ENCODE results near the gene APOO. TPM values are rescaled to one million over a fixed set of nuclear protein-coding genes. Genes with fewer than 3 reads are reported as not detected.

Gene APOO
- total and polyA plus RNA-seq, 4 experiments from 2014 or later = 5.1 to 18.9 (median 13.1) TPM

DNA sequence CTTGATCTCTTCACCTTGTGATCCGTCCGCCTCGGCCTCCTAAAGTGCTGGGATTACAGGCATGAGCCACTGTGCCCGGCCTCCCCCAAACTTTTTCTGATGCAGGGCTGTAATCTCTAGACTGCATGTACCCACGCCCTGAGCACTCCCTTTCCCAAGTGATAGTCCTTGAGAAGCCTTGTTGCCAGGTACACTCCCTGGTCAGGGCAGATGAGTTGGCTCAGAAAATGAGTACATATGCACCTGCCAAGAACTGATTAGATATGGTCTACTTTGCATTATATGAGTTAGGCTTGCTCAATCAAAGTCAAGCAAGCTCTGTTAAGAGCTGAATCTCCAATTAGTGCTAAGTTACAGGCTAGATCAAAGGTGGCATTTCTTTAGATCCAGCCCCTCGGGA, 20.3 kb downstream of the APOO start:
- ChIA-PET POLR2A (ENCODE audit: partially characterized antibody) (no interaction called here), CTCF (ENCODE audit: partially characterized antibody) (no interaction called here)
- Histone ChIP-seq H3K9me3 (ENCODE audit: control insufficient read depth in 1 of 2, low read length in 2 of 2) (no peaks in the 10 kb centered on the region), H3K27me3 (ENCODE audit: insufficient read depth, low read length) (no peaks in the 10 kb centered on the region), H3K27ac (ENCODE audit: low read depth, low read length) (no peak overlapping the region), H3K36me3 (ENCODE audit: insufficient read depth, low read length) (no peaks in the 10 kb centered on the region), H3K4me3 (ENCODE audit: low read length in 2 of 2) (no peak overlapping the region), H3K4me1 (ENCODE audit: insufficient read depth, low read length) (no peaks in the 10 kb centered on the region)
- H3K4me3 Mint-ChIP-seq = no peak overlapping the region
- intact Hi-C loops (cut with micrococcal nuclease) = no loop called here
- H3K27ac Mint-ChIP-seq = no peak overlapping the region
- no peaks in the 10 kb centered on the region for H3K9me3 Mint-ChIP-seq
- no peak for DNase-seq
- no peaks in the 10 kb centered on the region for H3K27me3 Mint-ChIP-seq
- no peaks in the 10 kb centered on the region for H3K36me3 Mint-ChIP-seq
- peaks cover 0 to 3% (median under 1%) of the 10 kb centered on the region in 4 donors for H3K4me1 Mint-ChIP-seq

DNA sequence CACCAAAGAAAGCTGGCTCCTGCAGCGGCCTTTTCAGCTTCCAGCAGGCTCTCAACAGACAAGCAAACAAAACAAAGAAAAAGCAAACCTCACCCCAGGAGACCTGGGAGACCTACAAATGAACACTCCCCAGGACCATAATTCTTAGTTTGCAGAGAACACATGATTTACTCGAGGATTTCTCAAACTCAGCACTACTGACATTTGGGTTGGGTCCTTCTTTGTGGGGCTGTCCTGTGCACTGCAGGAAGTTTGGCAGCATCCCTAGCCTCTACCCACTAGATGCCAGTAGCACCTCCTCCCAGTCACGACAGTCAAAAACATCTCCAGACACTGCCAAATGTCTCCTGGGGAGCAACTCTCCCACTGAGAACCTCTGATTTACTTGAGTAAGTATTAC, 21.9 kb downstream of the APOO start:
- H3K4me3 Mint-ChIP-seq = no peak overlapping the region
- H3K36me3 Mint-ChIP-seq = no peaks in the 10 kb centered on the region
- H3K4me1 Mint-ChIP-seq = peaks cover 0 to 3% (median under 1%) of the 10 kb centered on the region in 4 donors
- Histone ChIP-seq H3K9me3 (ENCODE audit: control insufficient read depth in 1 of 2, low read length in 2 of 2) (no peaks in the 10 kb centered on the region), H3K36me3 (ENCODE audit: insufficient read depth, low read length) (no peaks in the 10 kb centered on the region), H3K27ac (ENCODE audit: low read depth, low read length) (no peak overlapping the region), H3K27me3 (ENCODE audit: insufficient read depth, low read length) (no peaks in the 10 kb centered on the region), H3K4me1 (ENCODE audit: insufficient read depth, low read length) (no peaks in the 10 kb centered on the region), H3K4me3 (ENCODE audit: low read length in 2 of 2) (no peak overlapping the region)
- ChIA-PET CTCF (ENCODE audit: partially characterized antibody) (no interaction called here), POLR2A (ENCODE audit: partially characterized antibody) (no interaction called here)
- no peak overlapping the region for H3K27ac Mint-ChIP-seq
- H3K9me3 Mint-ChIP-seq = no peaks in the 10 kb centered on the region
- intact Hi-C loops (cut with micrococcal nuclease) = no loop called here
- no peak for DNase-seq
- H3K27me3 Mint-ChIP-seq = no peaks in the 10 kb centered on the region

DNA sequence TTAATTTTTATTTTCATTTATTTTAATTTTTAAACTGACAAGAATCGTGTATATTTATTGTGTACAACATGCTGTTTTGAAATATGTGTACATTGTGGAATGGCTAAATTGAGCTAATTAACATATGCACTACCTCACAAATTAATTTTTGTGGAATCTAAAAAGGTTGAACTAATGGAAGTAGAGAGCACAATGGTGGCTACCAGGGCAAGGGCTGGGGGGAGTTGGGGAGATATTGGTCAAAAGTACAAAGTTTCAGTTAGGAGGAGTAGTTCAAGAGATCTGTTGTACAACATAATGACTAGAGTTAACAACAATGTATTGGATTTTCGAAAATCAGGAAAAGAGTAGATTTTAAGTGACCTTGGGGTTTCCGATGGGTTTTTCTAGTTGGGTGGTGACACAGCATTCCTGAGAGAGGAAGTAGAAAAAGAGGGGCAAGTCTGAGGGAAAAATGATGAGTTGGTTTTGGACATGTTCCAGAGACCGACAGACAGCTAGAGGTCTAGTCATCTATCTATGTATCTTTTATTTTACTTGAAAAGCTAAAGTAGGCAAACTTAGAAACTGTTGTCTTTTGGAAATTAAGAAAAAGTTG, 23.2 kb downstream of the APOO start:
- Mint-ChIP-seq H3K27ac (no peak overlapping the region), H3K4me1 (peaks cover 0 to 3% (median under 1%) of the 10 kb centered on the region in 4 donors), H3K9me3 (no peaks in the 10 kb centered on the region), H3K27me3 (no peaks in the 10 kb centered on the region), H3K36me3 (no peaks in the 10 kb centered on the region), H3K4me3 (no peak overlapping the region)
- H3K27ac ChIP-seq (ENCODE audit: low read depth, low read length) = no peak overlapping the region
- H3K9me3 ChIP-seq (ENCODE audit: control insufficient read depth in 1 of 2, low read length in 2 of 2) = no peaks in the 10 kb centered on the region
- ChIA-PET CTCF (ENCODE audit: partially characterized antibody) (interaction anchor here (1.2 kb wide), 1 partner anchor 17 kb away, joined by 5 read pairs; no protein-coding TSS in a partner anchor), POLR2A (ENCODE audit: partially characterized antibody) (no interaction called here)
- intact Hi-C loops (cut with micrococcal nuclease) = no loop called here
- H3K4me3 ChIP-seq (ENCODE audit: low read length in 2 of 2) = no peak overlapping the region
- H3K4me1 ChIP-seq (ENCODE audit: insufficient read depth, low read length) = no peaks in the 10 kb centered on the region
- H3K36me3 ChIP-seq (ENCODE audit: insufficient read depth, low read length) = no peaks in the 10 kb centered on the region
- DNase-seq = no peak
- no peaks in the 10 kb centered on the region for H3K27me3 ChIP-seq (ENCODE audit: insufficient read depth, low read length)

DNA sequence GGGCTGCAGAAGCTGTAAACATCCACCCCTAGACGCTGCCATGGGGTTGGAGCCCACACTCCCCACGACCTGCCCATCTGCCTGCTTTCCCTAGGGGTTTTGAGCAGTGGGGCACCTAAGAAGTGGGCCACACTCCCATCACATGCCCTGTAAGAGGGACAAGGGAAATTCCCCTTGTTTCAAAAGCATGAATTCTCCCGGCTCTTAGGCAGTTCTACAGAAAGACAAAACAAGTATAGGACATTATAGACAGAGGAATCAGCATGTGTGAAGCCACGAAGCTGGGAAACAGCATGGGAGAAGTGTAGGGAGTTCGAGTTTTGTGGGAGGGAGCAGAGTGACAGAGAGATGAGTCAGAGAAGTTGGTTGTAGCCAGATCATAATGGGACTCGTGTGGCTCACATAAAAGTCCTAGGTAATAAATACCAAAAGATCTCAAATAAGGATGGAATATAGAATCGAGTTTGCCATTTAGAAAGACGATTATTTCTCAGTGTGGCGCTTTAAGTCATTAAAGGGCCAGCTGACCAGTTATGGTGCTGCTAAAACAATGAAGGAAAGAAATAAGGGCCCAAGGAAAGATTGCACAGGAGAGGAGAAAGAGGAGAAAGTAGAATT, 23.9 kb downstream of the APOO start:
- POLR2A ChIA-PET (ENCODE audit: partially characterized antibody) = no interaction called here

DNA sequence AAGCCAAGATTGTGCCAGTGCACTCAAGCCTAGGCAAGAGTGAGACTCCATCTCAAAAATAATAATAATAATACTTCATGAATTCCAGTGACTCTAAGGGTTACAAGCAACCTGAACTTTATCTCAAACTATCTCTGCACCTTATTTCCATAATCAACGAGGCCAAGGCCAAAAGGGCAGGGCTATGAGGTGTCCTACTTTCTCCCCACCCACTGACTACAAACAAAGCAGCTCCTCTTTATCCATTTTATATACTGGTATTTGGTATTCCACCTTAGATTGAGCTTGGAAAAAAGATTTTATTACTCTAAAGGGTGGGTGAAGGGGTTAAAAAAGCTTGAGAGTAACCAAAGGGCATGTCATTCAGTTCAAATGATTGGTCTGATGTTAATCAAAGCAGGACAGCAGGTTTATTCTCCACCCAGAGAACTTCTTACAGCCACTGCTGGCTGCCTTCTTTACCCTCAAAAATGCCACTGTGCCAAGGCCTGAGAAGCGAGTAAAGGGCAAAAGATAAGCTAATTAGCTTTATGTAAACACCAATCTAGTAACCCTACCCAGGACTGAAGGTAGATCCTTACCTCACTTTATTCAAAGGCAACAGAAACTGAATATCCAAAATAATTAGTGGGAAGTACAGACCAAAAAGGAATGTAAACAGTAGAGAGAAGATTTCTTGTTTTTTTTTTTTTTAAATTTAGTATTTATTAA, 28.2 kb downstream of the APOO start:
- Mint-ChIP-seq H3K36me3 (no peaks in the 10 kb centered on the region), H3K4me1 (peaks cover 0 to 3% (median under 1%) of the 10 kb centered on the region in 4 donors), H3K9me3 (no peaks in the 10 kb centered on the region), H3K27me3 (no peaks in the 10 kb centered on the region), H3K27ac (no peak overlapping the region), H3K4me3 (no peak overlapping the region)
- intact Hi-C loops (cut with micrococcal nuclease) = no loop called here
- no peaks in the 10 kb centered on the region for H3K4me1 ChIP-seq (ENCODE audit: insufficient read depth, low read length)
- DNase-seq = no peak
- no peak overlapping the region for H3K27ac ChIP-seq (ENCODE audit: low read depth, low read length)
- ChIA-PET CTCF (ENCODE audit: partially characterized antibody) (no interaction called here), POLR2A (ENCODE audit: partially characterized antibody) (no interaction called here)
- no peaks in the 10 kb centered on the region for H3K27me3 ChIP-seq (ENCODE audit: insufficient read depth, low read length)
- no peaks in the 10 kb centered on the region for H3K36me3 ChIP-seq (ENCODE audit: insufficient read depth, low read length)
- no peak overlapping the region for H3K4me3 ChIP-seq (ENCODE audit: low read length in 2 of 2)
- H3K9me3 ChIP-seq (ENCODE audit: control insufficient read depth in 1 of 2, low read length in 2 of 2) = no peaks in the 10 kb centered on the region

More for the DNA sequence above, 23.9 kb downstream of the APOO start:
- H3K36me3 Mint-ChIP-seq = no peaks in the 10 kb centered on the region
- peaks cover 0 to 3% (median under 1%) of the 10 kb centered on the region in 4 donors for H3K4me1 Mint-ChIP-seq
- H3K27ac Mint-ChIP-seq = peak overlapping the region in 2 of 7 donors; percentile 12 to 56
- H3K27me3 Mint-ChIP-seq = no peaks in the 10 kb centered on the region
- H3K27ac ChIP-seq (ENCODE audit: low read depth, low read length) = no peak overlapping the region
- H3K4me3 ChIP-seq (ENCODE audit: low read length in 2 of 2) = no peak overlapping the region
- no peak overlapping the region for H3K4me3 Mint-ChIP-seq
- no peaks in the 10 kb centered on the region for H3K9me3 Mint-ChIP-seq
- intact Hi-C loops (cut with micrococcal nuclease) = no loop called here
- no peaks in the 10 kb centered on the region for H3K27me3 ChIP-seq (ENCODE audit: insufficient read depth, low read length)
- H3K4me1 ChIP-seq (ENCODE audit: insufficient read depth, low read length) = no peaks in the 10 kb centered on the region
- no peaks in the 10 kb centered on the region for H3K36me3 ChIP-seq (ENCODE audit: insufficient read depth, low read length)
- no peak for DNase-seq
- CTCF ChIA-PET (ENCODE audit: partially characterized antibody) = interaction anchor here (1.2 kb wide), 1 partner anchor 18 kb away, joined by 5 read pairs; no protein-coding TSS in a partner anchor
- H3K9me3 ChIP-seq (ENCODE audit: control insufficient read depth in 1 of 2, low read length in 2 of 2) = no peaks in the 10 kb centered on the region

DNA sequence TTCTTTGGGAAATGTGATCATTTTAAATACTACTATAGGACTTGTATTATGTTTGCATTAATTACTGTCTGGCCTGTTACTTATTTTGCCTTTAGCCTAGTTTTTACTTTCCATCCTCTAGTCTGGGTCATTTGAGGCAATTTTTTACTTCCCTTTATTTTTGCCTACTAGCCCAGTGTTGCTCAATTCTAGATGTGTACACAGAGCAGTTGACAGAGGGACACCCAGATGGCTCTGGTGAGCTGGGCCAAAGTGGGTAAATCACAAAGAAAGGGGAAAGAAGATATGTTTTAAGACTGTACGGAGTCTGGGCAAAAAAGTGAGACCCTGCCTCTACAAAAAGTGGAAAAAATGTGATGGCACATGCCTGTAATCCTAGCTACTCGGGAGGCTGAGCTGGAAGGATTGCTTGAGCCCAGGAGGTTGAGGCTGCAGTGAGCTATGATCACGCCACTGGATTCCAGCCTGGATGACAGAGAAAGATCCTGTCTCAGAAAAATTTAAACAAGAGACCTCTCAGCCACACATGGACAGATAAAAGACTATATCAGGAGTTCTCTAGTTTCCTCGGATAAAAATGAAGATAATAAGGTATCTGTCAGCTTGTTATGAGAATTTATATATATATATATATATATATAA, 35.7 kb downstream of the APOO start:
- ChIA-PET CTCF (ENCODE audit: partially characterized antibody) (no interaction called here), POLR2A (ENCODE audit: partially characterized antibody) (no interaction called here)
- no peaks in the 10 kb centered on the region for H3K9me3 ChIP-seq (ENCODE audit: control insufficient read depth in 1 of 2, low read length in 2 of 2)
- intact Hi-C loops (cut with micrococcal nuclease) = no loop called here
- no peaks in the 10 kb centered on the region for H3K27me3 ChIP-seq (ENCODE audit: insufficient read depth, low read length)
- H3K4me1 ChIP-seq (ENCODE audit: insufficient read depth, low read length) = no peaks in the 10 kb centered on the region
- Mint-ChIP-seq H3K4me1 (no peaks in the 10 kb centered on the region), H3K9me3 (no peaks in the 10 kb centered on the region), H3K36me3 (peaks cover 3 to 4% of the 10 kb centered on the region in 2 donors), H3K27ac (no peak overlapping the region), H3K4me3 (no peak overlapping the region), H3K27me3 (no peaks in the 10 kb centered on the region)
- H3K4me3 ChIP-seq (ENCODE audit: low read length in 2 of 2) = no peak overlapping the region
- H3K27ac ChIP-seq (ENCODE audit: low read depth, low read length) = no peak overlapping the region
- H3K36me3 ChIP-seq (ENCODE audit: insufficient read depth, low read length) = no peaks in the 10 kb centered on the region
- no peak for DNase-seq

DNA sequence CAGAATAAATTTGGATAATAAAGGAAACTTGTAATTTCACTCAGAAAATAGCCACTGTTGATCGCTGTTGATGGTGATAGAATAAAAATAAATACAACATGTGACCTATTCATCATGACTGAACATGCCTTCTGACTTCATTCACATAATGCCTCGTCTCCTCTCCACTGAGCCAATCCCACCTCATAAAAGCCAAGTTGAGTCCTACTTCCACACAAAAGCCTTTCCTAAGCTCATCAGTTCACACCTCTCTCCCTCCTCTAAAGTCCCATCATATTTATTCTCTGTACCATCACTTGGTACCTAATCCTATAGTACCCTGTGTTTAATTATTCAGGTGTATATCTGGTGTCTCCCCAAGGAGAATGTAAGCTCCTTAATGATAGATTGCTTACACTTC, 37.7 kb downstream of the APOO start:
- intact Hi-C loops (cut with micrococcal nuclease) = no loop called here
- H3K4me3 Mint-ChIP-seq = no peak overlapping the region
- no peak overlapping the region for H3K27ac Mint-ChIP-seq
- H3K36me3 Mint-ChIP-seq = peaks cover 5 to 8% of the 10 kb centered on the region in 2 donors
- H3K36me3 ChIP-seq (ENCODE audit: insufficient read depth, low read length) = no peaks in the 10 kb centered on the region
- no peaks in the 10 kb centered on the region for H3K4me1 Mint-ChIP-seq
- no peaks in the 10 kb centered on the region for H3K27me3 ChIP-seq (ENCODE audit: insufficient read depth, low read length)
- H3K9me3 ChIP-seq (ENCODE audit: control insufficient read depth in 1 of 2, low read length in 2 of 2) = no peaks in the 10 kb centered on the region
- ChIA-PET POLR2A (ENCODE audit: partially characterized antibody) (no interaction called here), CTCF (ENCODE audit: partially characterized antibody) (no interaction called here)
- no peak overlapping the region for H3K27ac ChIP-seq (ENCODE audit: low read depth, low read length)
- no peaks in the 10 kb centered on the region for H3K9me3 Mint-ChIP-seq
- no peaks in the 10 kb centered on the region for H3K27me3 Mint-ChIP-seq
- no peaks in the 10 kb centered on the region for H3K4me1 ChIP-seq (ENCODE audit: insufficient read depth, low read length)
- no peak for DNase-seq
- H3K4me3 ChIP-seq (ENCODE audit: low read length in 2 of 2) = no peak overlapping the region

Data from CD4-positive, alpha-beta memory T cell (primary cell).